NCI-H1105 (cell line): ENCODE results near the gene LRRK2.
"Not testable (repeated sequence)": the region's sequence is repeated elsewhere in the genome, so short reads cannot be mapped to it uniquely, and the experiment has no call there.

Experiments used
- DNase-seq: peaks from one replicate; lab custom pipeline; 2025; lab: John Stamatoyannopoulos, UW

The LRRK2 gene

GRCh38 chr12:40248034-40248433 is 23.2 kb downstream of the LRRK2 start:
- DNase-seq = no peak

DNA sequence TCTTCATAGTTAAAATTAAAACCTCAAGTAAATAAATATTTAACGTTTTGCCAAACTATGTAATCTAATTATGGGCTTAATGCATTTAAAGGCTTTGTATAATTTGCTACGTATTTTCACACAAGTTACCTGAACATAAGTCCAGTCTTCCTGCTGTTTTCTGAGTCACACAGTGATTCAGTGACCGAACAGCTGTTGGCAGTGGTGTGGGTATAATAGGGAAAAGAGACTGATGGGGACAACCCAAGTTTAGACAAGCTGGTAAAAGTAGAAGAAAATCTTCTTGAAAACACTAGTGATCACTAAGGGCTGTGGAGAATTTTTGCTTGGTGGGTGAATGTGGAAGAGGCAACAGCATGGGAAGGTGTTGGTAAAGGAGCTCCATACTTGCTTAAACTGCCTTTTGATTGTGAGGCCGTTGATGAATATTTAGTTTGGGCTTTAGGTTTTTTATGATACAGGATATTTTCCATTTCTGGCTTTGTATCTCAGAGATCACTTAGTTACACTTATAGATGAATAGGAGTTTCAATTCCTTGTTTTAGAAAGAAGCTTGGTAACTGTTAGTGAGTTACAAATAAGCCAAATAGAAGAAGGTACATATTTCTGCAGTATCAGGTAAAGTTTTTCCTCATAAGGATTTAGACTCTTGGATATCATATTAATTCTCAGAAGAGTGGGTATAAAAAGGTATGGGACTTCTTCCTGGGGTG is 23.9 kb downstream of the LRRK2 start:
- DNase-seq = no peak

GRCh38 chr12:40250652-40251051 is 25.9 kb downstream of the LRRK2 start:
- DNase-seq = not testable (repeated sequence)

DNA sequence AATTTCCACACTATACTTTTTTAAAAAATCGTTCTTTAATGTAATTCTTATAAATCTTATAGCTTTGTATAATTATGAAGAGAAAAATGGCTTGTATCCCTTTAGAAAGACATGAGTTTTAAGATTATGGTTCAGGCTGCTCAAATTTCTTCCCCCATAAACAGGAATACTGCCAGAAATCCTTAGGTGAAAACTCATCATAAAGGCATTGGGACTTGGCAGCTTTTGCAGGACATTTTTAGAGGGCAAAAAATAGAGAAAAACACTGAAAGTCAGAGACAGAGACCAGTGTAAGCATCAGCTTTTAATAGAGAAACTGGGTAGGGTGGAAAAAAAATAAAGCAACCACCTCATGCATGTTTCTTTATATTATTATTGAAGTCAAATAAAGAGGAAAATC is 29.1 kb downstream of the LRRK2 start:
- DNase-seq = no peak

DNA sequence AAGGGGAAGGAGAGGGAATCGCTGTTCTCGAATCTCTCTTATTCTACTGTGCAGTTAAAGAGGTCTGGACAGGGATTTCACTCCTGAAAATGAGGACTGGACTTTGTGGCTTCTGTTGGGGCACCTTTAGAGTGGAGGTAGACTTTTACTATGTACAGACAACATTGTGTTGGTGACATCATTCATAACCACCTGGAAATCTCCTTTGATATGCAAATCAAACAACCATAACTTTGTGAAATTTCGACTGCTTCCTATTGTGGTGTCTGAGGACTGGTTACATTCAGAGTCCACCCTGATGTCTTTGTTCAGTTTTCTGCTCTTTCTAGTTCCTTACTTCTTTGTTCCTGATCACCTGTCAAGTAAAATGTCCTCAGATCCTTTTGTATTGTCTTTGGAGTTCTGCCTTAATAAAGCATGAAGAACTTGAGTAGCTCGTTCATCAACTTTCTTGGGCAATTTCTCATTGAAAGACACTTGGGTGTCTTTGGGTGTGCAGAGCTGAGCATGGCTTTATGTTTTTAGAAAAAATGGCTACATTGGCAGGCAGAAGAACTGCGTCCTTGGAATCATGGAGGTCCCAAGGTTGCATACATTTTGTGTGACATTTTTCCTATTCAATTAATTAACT is 29.8 kb downstream of the LRRK2 start:
- DNase-seq = no peak

- no peak for DNase-seq
These were observed 33.6 kb downstream of the LRRK2 start for GRCh38 chr12:40258371-40258770.

DNA sequence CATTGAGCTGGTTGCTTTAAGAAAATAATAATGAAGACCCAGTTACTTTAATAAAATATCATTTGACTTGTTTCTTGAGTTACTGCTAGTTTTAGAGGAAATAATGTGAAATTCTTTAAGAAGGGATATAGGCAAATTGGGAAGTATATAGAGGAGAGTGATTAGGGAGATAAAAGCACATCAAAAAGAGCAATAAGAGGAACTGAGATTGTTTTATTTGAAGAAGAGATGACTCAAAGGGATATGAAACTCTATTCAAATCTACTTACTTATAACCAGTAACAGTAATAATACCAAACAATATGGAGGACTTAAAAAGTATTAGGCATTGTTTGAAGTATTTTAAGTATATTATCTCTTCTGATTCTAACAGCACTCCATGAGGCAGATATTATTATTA is 37.1 kb downstream of the LRRK2 start:
- no peak for DNase-seq

- no peak for DNase-seq
These were observed 37.9 kb downstream of the LRRK2 start for GRCh38 chr12:40262657-40263056.

DNA sequence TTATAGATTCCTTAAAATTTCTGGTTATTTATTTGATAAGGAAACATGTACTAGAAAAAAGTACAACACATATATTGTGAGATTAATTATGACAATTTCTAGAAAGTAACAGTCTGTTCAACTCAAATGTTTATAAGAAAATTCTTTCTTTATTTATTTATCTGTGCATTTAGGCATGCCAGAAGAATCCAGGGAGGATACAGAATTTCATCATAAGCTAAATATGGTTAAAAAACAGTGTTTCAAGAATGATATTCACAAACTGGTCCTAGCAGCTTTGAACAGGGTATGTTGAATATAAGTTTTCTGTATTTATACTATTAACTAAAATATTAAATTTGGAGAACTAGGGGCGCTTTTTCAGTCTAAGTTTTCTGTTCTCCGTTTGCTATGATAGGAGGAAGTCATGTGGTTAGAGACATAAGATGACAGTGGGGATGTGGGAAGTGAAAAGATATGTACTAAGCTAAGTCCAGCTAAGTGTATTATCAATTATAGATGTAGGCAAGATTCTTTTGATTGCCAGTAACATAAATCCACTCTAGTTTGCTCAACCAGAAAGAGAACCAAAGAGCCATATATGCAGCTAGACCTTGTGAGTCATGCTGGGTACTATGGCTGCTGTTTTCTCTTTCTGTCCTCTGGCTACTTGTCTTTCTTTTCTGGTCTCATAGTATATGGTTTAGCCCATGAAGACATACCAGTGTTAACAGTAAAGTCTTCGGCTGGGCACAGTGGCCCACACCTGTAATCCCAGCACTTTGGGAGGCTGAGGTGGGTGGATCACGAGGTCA is 39.0 kb downstream of the LRRK2 start:
- no peak for DNase-seq

- no peak for DNase-seq
These were observed 47.3 kb downstream of the LRRK2 start for GRCh38 chr12:40271981-40272664.

DNA sequence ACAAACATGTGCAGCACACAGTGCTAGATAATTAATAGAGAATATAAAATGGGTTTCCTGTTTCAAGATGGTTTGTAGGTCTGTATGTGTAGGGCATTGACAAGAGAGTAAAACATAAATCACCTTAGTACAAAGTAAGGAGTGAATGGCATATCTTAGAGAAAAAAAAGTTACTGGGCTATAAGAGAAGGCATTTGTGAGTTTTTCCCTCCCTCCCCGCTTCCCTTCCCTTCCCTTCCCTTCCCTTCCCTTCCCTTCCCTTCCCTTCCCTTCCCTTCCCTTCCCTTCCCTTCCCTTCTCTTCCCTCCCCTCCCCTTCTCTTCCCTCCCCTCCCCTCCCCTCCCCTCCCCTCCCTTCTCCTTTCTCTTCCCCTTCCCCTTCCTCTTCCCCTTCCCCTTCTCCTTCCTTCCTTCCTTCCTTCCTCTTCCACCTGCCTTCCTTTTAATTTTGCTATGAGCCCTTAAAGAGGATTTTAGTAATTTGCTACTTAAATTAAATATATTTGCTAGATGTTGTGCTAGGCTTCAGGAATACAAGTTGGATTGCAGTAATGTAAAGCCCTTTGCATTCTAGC is 57.1 kb downstream of the LRRK2 start:
- no peak for DNase-seq

DNA sequence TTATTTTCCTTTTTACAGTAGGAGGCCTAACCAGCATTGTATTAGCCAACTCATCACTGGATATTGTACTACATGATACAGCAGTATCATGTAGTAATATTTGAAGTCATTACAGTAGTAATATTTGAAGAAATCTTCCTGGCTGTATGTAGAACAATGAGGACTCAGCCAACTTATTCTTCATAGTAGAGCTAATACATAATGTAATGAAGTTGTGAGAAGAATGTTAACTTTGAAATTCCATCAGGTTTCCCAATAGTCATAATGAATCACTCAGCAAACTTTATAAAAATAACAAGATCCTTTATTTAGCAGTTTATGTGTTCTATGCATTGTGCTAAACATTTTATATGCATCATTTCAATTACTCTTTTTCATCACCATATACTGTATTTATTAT is 61.8 kb downstream of the LRRK2 start:
- DNase-seq = no peak

DNA sequence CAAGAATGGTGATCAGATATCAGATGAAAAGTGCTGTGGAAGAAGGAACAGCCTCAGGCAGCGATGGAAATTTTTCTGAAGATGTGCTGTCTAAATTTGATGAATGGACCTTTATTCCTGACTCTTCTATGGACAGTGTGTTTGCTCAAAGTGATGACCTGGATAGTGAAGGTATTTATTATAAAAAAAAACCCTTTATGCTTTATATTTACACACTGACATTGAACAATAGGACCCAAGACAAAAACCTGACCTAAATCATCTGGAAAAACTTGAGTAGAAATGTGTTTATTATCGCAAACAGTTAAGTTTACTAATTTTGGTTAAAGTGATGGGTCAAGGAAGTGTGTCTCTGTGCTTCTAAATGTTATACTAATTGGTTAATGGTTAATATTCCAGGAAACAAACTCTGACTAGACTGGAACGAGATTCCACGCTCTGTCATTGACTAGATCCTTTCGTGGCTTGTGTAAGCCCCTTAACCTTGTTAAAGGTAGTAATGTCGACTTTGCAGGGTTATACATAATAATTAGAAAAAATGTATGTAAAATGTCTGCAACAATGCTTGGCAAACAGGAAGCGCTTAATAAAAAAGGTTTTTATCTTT is 62.7 kb downstream of the LRRK2 start:
- no peak for DNase-seq

DNA sequence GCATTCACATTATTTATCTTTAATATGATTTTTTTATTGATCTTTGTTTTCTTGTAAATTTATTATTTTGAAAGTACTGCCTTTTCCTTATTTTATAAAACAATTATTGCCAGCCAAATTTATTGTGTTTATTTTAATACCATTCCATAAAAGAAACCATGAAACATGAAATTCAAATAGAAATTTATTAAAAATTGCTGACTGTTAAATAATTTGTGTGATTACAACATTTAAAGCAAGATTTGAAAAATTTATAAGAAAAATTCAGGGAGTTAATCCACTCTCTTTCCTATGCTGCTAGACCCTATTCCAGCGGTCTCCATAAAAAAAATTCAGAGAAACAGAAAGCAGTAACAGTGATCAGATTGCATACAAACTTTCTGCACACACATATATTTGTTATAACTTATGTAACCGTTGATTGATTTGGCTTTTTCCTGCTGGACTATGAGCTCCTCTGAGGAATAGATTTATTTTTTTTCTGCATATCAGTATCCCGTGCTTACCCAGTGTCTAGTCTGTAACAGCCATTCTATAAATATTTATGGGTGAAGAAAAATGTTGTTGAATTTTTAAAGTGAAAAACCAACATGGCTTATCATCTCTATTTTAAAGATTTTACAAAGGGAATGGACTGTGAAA is 68.1 kb downstream of the LRRK2 start:
- no peak for DNase-seq

- DNase-seq = no peak
These were observed 73.5 kb downstream of the LRRK2 start for GRCh38 chr12:40298341-40298740.

DNA sequence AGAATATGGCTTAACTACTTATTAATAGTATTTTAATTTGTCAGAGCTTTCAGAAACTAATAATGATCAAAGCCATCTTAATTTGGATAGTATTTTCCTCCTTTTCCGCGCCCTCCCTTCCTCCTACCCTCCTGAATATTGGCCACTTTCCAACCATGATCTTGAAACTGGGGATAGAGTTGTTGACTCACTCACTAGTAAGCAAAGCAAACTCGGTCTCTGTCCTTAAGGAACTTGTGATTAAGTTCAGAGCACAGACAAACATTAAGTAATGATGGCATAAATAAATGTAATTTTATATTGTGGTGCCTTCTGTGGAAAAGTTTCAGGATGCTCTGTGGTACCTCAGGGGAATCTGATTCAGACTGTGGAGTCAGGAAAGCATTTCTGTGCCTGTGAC is 75.7 kb downstream of the LRRK2 start:
- no peak for DNase-seq

GRCh38 chr12:40309001-40309400 is 84.2 kb downstream of the LRRK2 start:
- DNase-seq = no peak

DNA sequence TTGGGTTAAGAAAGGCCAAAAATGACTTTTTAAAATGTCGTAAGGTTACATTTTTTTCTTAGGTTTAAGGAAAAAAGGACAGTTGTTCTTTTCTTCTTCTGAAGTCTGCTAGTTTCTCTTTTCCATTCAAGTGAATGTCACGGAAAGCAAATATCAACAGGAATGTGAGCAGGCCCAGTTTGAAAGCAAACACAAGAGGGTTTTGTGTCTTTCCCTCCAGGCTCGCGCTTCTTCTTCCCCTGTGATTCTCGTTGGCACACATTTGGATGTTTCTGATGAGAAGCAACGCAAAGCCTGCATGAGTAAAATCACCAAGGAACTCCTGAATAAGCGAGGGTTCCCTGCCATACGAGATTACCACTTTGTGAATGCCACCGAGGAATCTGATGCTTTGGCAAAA is 85.4 kb downstream of the LRRK2 start:
- no peak for DNase-seq

DNA sequence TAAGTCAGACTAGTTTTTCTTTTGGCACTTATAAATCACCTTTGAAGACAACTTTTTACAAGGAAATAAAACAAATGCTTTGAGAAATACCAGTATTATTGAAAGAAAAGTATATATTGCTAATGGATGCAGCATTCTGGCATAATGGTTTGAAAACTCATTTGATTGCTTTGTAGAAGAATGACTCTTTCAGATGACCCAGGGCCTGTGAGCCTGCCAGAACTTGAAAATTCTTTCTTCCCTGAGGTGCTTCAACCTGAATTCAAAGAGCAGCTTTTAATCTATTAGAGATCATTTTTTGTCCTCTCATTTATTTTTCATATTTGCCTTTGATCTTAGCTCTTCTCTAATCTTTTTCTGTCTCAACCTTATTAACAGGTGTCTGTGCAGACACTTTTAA is 87.4 kb downstream of the LRRK2 start:
- no peak for DNase-seq

DNA sequence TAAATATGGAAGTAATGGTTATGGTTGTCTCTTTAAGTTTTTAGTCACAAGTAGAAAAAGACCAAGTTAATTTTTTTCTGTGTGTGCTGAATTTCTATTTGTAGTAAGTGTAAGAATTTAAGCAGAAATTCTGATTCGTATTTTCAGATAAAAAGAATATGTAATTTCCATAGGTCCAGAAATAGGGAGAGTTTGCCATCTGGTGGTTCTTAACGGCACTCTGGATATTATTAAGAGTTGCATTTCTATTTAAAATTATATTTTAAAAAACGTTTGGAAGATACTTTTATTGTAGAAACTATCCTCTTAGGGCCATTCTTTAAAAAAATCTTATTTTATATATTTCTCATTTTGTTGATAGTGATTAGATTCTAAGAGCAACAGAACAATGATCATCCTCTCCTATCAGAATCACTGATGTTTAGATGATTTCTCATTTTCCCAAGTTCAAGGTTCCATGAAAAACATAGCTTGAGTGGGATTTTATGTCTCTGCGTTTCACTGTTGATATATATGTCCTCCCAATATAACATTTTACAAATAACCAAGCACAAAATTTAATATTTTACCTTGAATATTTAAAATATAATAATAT is 88.3 kb downstream of the LRRK2 start:
- DNase-seq = no peak

- DNase-seq = no peak
These were observed 89.1 kb downstream of the LRRK2 start for GRCh38 chr12:40313928-40314327.
